Osteocyte (in vitro differentiated cells): ENCODE results near the gene CRADD. TPM values are rescaled to one million over a fixed set of nuclear protein-coding genes. Genes with fewer than 3 reads are reported as not detected.

ENCODE experiments used
- DNase-seq: peaks from one replicate; pipeline ENCODE4 v3.0.0; 2021; ENCODE audit warnings: mixed read lengths; ENCODE audit not compliant: unreplicated experiment; ENCODE audit errors: extremely low spot score
- H3K27ac Mint-ChIP-seq: one replicate; pipeline ENCODE4 v1.8.0; 2021; ENCODE audit warnings: mild to moderate bottlenecking, mixed read lengths; ENCODE audit not compliant: unreplicated experiment
- H3K27me3 Mint-ChIP-seq: one replicate; pipeline ENCODE4 v1.8.0; 2021; ENCODE audit warnings: mixed read lengths; ENCODE audit not compliant: unreplicated experiment
- H3K36me3 Mint-ChIP-seq: one replicate; pipeline ENCODE4 v1.8.0; 2021; ENCODE audit warnings: mixed read lengths; ENCODE audit not compliant: unreplicated experiment
- H3K4me1 Mint-ChIP-seq: one replicate; pipeline ENCODE4 v1.8.0; 2021; ENCODE audit warnings: mixed read lengths; ENCODE audit not compliant: unreplicated experiment
- H3K4me3 Mint-ChIP-seq: one replicate; pipeline ENCODE4 v1.8.0; 2021; ENCODE audit warnings: mild to moderate bottlenecking, moderate library complexity, mixed read lengths; ENCODE audit not compliant: unreplicated experiment
- H3K9me3 Mint-ChIP-seq: one replicate; pipeline ENCODE4 v1.8.0; 2021; ENCODE audit warnings: mixed read lengths; ENCODE audit not compliant: unreplicated experiment
- total RNA-seq: library from RNA; stranded (reverse); gene quantifications from 2 replicates; pipeline ENCODE4 v1.2.1, GENCODE V29; 2021
- TF ChIP-seq, protein P1 (sequence below): fragments of 200-600 bp; sonication (generic); IDR thresholded peaks from 2 replicates; pipeline ENCODE4 v1.5.0; 2021; ENCODE audit warnings: antibody characterized with exemption, mild to moderate bottlenecking, moderate library complexity

CRADD gene
- total RNA-seq, 1 donor from 2014 or later, result 13.8 TPM

DNA sequence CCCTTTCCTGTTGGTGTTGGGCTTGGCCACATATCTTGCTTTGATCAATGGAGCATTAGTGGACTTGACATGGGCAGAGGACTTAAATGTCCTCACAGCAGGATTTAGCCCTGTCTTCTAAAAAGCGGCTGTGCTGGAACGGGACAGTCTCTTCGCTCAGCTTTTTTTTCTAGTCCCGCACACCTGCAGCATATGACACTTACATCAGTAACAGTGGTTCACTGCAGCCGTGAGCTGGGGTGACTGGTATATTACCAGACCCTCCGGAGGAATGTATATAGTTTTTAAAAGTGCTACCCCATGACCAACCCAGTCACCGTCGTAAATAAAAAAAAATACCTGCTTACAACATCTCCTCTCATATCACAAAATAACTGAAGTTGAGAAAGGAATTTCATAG is 164.5 kb downstream of the CRADD start:
- H3K27me3 Mint-ChIP-seq, result no peaks in the 10 kb centered on the region
- peaks cover 2% of the 10 kb centered on the region for H3K36me3 Mint-ChIP-seq
- H3K9me3 Mint-ChIP-seq, result no peaks in the 10 kb centered on the region
- TF ChIP-seq, protein P1, sequence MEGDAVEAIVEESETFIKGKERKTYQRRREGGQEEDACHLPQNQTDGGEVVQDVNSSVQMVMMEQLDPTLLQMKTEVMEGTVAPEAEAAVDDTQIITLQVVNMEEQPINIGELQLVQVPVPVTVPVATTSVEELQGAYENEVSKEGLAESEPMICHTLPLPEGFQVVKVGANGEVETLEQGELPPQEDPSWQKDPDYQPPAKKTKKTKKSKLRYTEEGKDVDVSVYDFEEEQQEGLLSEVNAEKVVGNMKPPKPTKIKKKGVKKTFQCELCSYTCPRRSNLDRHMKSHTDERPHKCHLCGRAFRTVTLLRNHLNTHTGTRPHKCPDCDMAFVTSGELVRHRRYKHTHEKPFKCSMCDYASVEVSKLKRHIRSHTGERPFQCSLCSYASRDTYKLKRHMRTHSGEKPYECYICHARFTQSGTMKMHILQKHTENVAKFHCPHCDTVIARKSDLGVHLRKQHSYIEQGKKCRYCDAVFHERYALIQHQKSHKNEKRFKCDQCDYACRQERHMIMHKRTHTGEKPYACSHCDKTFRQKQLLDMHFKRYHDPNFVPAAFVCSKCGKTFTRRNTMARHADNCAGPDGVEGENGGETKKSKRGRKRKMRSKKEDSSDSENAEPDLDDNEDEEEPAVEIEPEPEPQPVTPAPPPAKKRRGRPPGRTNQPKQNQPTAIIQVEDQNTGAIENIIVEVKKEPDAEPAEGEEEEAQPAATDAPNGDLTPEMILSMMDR, result no peak
- no peak for DNase-seq
- no peak overlapping the region for H3K4me3 Mint-ChIP-seq
- peaks cover 15% of the 10 kb centered on the region for H3K4me1 Mint-ChIP-seq
- H3K27ac Mint-ChIP-seq, result no peak overlapping the region

DNA sequence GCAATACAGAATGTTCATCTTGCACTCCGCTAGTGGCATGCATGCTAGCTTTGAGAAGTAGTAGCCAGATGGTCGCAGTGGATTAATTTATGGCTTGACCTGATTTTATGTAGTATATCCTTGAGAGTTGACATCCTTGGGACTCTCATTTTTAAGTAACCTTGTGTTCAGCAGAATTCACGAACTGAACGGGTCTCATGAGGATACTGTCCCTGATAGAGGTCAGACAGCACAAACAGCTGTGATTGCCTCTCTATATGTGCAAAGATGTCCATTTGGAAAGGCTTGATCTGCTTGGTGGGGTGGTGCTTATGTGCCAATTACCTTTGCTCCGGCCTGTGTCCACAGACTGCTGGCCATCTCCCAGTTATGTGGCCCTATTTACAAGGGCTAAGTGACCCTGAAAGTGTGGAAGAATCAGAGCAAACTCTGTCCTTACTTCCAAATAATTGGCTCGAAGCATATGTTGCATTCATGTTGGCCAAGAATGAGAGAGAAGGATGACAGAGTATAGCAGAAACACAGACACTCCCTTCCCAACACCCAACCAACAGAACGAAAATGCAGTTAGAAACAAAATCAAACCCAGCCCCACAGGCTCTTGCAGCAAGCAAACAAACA is 167.1 kb downstream of the CRADD start:
- H3K4me1 Mint-ChIP-seq, result peaks cover 12% of the 10 kb centered on the region
- H3K27me3 Mint-ChIP-seq, result no peaks in the 10 kb centered on the region
- no peak overlapping the region for H3K27ac Mint-ChIP-seq
- DNase-seq, result no peak
- no peak overlapping the region for H3K4me3 Mint-ChIP-seq
- TF ChIP-seq, protein P1, result no peak
- H3K36me3 Mint-ChIP-seq, result peaks cover 2% of the 10 kb centered on the region
- H3K9me3 Mint-ChIP-seq, result no peaks in the 10 kb centered on the region

DNA sequence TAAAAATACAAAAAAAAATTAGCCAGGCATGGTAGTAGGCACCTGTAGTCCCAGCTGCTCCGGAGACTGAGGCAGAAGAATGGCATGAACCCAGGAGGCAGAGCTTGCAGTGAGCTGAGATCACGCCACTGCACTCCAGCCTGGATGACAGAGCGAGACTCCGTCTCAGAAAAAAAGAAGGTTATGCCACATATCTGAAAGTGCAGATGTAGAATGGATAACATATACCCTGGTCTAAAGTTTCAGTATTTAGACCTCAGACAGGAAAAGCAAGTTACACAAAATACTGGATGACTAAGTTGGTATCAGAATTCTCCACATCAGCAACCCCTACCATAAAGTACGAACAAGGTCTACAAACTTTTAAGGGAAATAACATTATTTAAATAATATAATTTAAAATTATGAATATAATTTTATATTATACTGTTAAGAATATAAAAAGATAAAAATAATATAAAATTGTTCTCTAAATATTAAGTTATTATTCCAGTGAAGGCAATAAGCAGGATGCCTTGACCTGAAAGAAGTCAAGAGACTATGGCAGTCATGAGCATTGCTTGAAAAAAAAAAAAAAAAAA is 169.9 kb downstream of the CRADD start:
- H3K9me3 Mint-ChIP-seq, result no peaks in the 10 kb centered on the region
- H3K4me1 Mint-ChIP-seq, result peaks cover 9% of the 10 kb centered on the region
- no peak overlapping the region for H3K27ac Mint-ChIP-seq
- TF ChIP-seq, protein P1, result no peak
- H3K4me3 Mint-ChIP-seq, result no peak overlapping the region
- peaks cover 2% of the 10 kb centered on the region for H3K36me3 Mint-ChIP-seq
- no peaks in the 10 kb centered on the region for H3K27me3 Mint-ChIP-seq
- no peak for DNase-seq

DNA sequence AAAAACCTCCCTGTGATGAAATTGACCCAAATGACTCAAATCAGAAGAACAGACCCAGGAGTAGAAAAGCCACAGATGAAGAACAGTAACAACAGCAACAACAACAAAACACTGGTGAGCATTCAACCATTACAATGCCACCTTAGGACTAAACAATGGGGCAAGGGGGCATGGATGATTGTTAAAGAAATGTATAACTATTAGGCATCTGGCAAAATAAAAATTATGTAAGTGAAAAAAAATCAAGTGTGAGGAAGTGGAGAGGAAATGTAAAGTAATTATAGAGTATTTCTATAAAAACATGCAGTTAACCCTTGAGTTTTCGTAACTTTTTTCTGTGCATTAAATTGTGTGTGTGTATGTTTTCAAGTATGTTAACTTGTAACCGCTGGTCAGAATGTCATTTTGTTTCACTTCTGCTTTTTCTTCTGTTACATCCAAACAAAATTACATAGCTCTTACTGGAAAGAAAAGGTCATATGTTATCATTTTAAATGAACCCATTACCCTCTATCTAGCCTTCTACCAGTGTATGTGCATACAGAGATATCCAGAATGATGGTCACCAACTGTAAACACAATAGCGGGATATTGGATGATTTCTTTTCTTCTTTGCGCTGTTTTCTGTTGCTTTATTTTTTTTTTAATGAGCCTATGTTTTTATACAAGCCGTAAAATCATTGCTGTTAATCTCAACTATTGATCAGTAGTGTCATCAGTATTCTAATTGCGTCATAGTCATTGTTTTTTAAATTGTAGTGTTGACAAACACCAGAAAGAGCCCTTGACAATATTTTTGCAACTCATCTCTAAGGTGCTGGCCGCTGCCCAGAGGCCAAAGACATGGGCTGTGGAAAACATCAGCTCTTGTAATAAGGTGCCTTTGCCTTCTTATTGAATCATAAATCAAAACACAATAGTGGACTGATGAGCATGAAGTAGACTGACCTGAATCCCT is 170.6 kb downstream of the CRADD start:
- TF ChIP-seq, protein P1, result no peak
- no peak overlapping the region for H3K27ac Mint-ChIP-seq
- peaks cover 9% of the 10 kb centered on the region for H3K4me1 Mint-ChIP-seq

More for the DNA sequence above, 170.6 kb downstream of the CRADD start:
- DNase-seq, result no peak
- Mint-ChIP-seq H3K4me3 (no peak overlapping the region), H3K27me3 (no peaks in the 10 kb centered on the region), H3K9me3 (no peaks in the 10 kb centered on the region), H3K36me3 (peaks cover 2% of the 10 kb centered on the region)
